HepG2 (cell line): ENCODE measurements around the gene BCAS3. TPM values are rescaled to one million over a fixed set of nuclear protein-coding genes. Genes with fewer than 3 reads are reported as not detected.

Experiments used
- FOXO1 ChIP-seq: sonication (generic); formaldehyde crosslinking; IDR thresholded peaks from 2 replicates; pipeline ENCODE4 v1.4.0; 2020; ENCODE audit warnings: missing genetic modification reagents
- RXRA ChIP-seq: sonication (generic); formaldehyde crosslinking; IDR thresholded peaks from 2 replicates; pipeline ENCODE4 v1.5.1; 2020; ENCODE audit warnings: missing genetic modification reagents
- SAP130 ChIP-seq: IDR thresholded peaks from 2 replicates; pipeline ENCODE4 v1.6.1; 2016; ENCODE audit warnings: low read depth
- SMARCC2 ChIP-seq: fragments of 450-650 bp; IDR thresholded peaks from 2 replicates; pipeline ENCODE4 v1.6.1; 2017; ENCODE audit warnings: antibody characterized with exemption, mild to moderate bottlenecking
- TAF15 ChIP-seq: fragments of 200-400 bp; formaldehyde crosslinking; IDR thresholded peaks from one replicate; pipeline ENCODE4 v1.6.1; 2018; ENCODE audit warnings: mild to moderate bottlenecking, low read depth, low read length; ENCODE audit not compliant: poor library complexity, severe bottlenecking
- TARDBP ChIP-seq: sonication (generic); formaldehyde crosslinking; IDR thresholded peaks from 2 replicates; pipeline ENCODE4 v1.8.0; 2022; ENCODE audit warnings: mild to moderate bottlenecking, missing genetic modification reagents
- WIZ ChIP-seq: sonication (generic); formaldehyde crosslinking; IDR thresholded peaks from 2 replicates; pipeline ENCODE4 v1.5.1; 2020; ENCODE audit warnings: mild to moderate bottlenecking, missing genetic modification reagents
- ZIK1 ChIP-seq: sonication (generic); formaldehyde crosslinking; IDR thresholded peaks from 2 replicates; pipeline ENCODE4 v1.5.0; 2020; ENCODE audit warnings: mild to moderate bottlenecking, low read depth, missing genetic modification reagents, borderline replicate concordance
- ZNF136 ChIP-seq: sonication (generic); formaldehyde crosslinking; IDR thresholded peaks from 2 replicates; pipeline ENCODE4 v1.8.1; 2022; ENCODE audit warnings: low read depth, mild to moderate bottlenecking, moderate library complexity, missing genetic modification reagents
- ZNF282 ChIP-seq: fragments of 450-650 bp; IDR thresholded peaks from 2 replicates; pipeline ENCODE4 v1.6.1; 2018; ENCODE audit not compliant: partially characterized antibody
- polyA plus RNA-seq, 8 experiments: library from polyadenylated mRNA; depleted of rRNA in 3 of 8; stranded (reverse) in 7 of 8; unstranded in 1 of 8; fragments of >200 nt; fragmentation: Illumina TruSeq in 4 of 8; extraction: Trizol in 4 of 8; gene quantifications; 2 replicates each; pipeline versions ENCODE4 v1.2.1 to v1.2.3, GENCODE V29; 2011 to 2016; ENCODE audit warnings: low read depth in 4 of 8, missing spikeins in 1 of 8, mixed read lengths in 1 of 8; ENCODE audit not compliant: insufficient read depth in 1 of 8
- total RNA-seq, 5 experiments: library from RNA; depleted of rRNA; stranded (reverse); fragments of >200 nt; fragmentation: Illumina TruSeq; extraction: Trizol; gene quantifications; 2 replicates each; pipeline ENCODE4 v1.2.3, GENCODE V29; 2016; ENCODE audit warnings: low read depth in 1 of 5
- TF ChIP-seq, protein P1 (sequence below): IDR thresholded peaks from 2 replicates; pipeline ENCODE4 v1.6.1; 2016; ENCODE audit warnings: low read depth, borderline replicate concordance
- TF ChIP-seq, protein P2 (sequence below): sonication (generic); formaldehyde crosslinking; IDR thresholded peaks from 2 replicates; pipeline ENCODE4 v1.5.1; 2020; ENCODE audit warnings: missing genetic modification reagents, mild to moderate bottlenecking, borderline replicate concordance
- TF ChIP-seq, protein P3 (sequence below): sonication (generic); formaldehyde crosslinking; IDR thresholded peaks from 2 replicates; pipeline ENCODE4 v1.4.0; 2020; ENCODE audit warnings: missing genetic modification reagents
- TF ChIP-seq, protein P4 (sequence below): sonication (generic); formaldehyde crosslinking; IDR thresholded peaks from 2 replicates; pipeline ENCODE4 v1.4.0; 2020; ENCODE audit warnings: mild to moderate bottlenecking, missing genetic modification reagents, borderline replicate concordance
- TF ChIP-seq, protein P5 (sequence below): sonication (generic); formaldehyde crosslinking; IDR thresholded peaks from 2 replicates; pipeline ENCODE4 v1.4.0; 2020; ENCODE audit warnings: missing genetic modification reagents
- TF ChIP-seq, protein P6 (sequence below): sonication (generic); formaldehyde crosslinking; IDR thresholded peaks from 2 replicates; pipeline ENCODE4 v1.4.0; 2020; ENCODE audit warnings: missing genetic modification reagents

BCAS3 gene
- total and polyA plus RNA-seq, 2 of the 13 experiments (the other 11 are each of a cell fraction or from before 2014, with no cell fraction given) = 10.7 to 11.2 TPM

DNA sequence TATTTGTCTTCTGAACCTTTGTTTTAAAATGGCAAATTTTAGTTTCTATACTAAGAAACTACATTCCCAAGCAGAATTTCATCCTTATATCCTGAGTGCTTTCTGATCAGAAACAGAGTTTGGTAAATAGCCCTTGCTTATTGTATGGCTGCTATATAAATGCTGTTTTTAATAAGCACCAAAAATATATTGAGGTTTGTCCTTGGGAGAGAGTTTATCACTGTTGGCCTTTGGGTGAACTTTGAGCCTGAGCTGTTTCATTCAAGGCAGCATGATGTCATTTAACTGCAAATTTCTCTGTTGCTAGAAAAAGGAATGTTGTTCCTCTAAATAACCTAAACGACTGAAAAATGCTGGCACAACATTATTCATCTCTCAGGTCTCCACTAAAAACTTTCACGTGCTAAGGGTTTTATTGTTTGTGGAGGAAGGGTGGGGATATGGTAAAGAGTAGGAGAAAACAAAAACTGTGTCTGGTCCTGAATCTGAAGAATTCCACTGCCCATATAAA is 387.7 kb downstream of the BCAS3 start (continued):
- TF ChIP-seq TARDBP (0 out of 2 replicates have a peak, but pooled peaks have one; percentile 33), SMARCC2 (no peak), SAP130 (CRISPR knock-in tag) (peak; percentile 56), RXRA (CRISPR knock-in tag) (no peak), ZNF136 (CRISPR knock-in tag) (no peak), FOXO1 (CRISPR knock-in tag) (0 out of 2 replicates have a peak, but pooled peaks have one; percentile 20), ZNF282 (no peak), TAF15 (no peak), WIZ (CRISPR knock-in tag) (no peak), ZIK1 (CRISPR knock-in tag) (no peak)
- TF ChIP-seq, protein P1, sequence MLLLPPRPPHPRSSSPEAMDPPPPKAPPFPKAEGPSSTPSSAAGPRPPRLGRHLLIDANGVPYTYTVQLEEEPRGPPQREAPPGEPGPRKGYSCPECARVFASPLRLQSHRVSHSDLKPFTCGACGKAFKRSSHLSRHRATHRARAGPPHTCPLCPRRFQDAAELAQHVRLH (CRISPR knock-in tag) = no peak
- TF ChIP-seq, protein P2, sequence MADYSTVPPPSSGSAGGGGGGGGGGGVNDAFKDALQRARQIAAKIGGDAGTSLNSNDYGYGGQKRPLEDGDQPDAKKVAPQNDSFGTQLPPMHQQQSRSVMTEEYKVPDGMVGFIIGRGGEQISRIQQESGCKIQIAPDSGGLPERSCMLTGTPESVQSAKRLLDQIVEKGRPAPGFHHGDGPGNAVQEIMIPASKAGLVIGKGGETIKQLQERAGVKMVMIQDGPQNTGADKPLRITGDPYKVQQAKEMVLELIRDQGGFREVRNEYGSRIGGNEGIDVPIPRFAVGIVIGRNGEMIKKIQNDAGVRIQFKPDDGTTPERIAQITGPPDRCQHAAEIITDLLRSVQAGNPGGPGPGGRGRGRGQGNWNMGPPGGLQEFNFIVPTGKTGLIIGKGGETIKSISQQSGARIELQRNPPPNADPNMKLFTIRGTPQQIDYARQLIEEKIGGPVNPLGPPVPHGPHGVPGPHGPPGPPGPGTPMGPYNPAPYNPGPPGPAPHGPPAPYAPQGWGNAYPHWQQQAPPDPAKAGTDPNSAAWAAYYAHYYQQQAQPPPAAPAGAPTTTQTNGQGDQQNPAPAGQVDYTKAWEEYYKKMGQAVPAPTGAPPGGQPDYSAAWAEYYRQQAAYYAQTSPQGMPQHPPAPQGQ (CRISPR knock-in tag) = no peak
- TF ChIP-seq, protein P3, sequence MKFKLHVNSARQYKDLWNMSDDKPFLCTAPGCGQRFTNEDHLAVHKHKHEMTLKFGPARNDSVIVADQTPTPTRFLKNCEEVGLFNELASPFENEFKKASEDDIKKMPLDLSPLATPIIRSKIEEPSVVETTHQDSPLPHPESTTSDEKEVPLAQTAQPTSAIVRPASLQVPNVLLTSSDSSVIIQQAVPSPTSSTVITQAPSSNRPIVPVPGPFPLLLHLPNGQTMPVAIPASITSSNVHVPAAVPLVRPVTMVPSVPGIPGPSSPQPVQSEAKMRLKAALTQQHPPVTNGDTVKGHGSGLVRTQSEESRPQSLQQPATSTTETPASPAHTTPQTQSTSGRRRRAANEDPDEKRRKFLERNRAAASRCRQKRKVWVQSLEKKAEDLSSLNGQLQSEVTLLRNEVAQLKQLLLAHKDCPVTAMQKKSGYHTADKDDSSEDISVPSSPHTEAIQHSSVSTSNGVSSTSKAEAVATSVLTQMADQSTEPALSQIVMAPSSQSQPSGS (CRISPR knock-in tag) = peak; percentile 94
- TF ChIP-seq, protein P4, sequence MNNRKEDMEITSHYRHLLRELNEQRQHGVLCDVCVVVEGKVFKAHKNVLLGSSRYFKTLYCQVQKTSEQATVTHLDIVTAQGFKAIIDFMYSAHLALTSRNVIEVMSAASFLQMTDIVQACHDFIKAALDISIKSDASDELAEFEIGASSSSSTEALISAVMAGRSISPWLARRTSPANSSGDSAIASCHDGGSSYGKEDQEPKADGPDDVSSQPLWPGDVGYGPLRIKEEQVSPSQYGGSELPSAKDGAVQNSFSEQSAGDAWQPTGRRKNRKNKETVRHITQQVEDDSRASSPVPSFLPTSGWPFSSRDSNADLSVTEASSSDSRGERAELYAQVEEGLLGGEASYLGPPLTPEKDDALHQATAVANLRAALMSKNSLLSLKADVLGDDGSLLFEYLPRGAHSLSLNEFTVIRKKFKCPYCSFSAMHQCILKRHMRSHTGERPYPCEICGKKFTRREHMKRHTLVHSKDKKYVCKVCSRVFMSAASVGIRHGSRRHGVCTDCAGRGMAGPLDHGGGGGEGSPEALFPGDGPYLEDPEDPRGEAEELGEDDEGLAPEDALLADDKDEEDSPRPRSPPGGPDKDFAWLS = no peak
- TF ChIP-seq, protein P5, sequence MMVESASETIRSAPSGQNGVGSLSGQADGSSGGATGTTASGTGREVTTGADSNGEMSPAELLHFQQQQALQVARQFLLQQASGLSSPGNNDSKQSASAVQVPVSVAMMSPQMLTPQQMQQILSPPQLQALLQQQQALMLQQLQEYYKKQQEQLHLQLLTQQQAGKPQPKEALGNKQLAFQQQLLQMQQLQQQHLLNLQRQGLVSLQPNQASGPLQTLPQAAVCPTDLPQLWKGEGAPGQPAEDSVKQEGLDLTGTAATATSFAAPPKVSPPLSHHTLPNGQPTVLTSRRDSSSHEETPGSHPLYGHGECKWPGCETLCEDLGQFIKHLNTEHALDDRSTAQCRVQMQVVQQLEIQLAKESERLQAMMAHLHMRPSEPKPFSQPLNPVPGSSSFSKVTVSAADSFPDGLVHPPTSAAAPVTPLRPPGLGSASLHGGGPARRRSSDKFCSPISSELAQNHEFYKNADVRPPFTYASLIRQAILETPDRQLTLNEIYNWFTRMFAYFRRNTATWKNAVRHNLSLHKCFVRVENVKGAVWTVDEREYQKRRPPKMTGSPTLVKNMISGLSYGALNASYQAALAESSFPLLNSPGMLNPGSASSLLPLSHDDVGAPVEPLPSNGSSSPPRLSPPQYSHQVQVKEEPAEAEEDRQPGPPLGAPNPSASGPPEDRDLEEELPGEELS = 0 out of 2 replicates have a peak, but pooled peaks have one; percentile 40
- TF ChIP-seq, protein P6, sequence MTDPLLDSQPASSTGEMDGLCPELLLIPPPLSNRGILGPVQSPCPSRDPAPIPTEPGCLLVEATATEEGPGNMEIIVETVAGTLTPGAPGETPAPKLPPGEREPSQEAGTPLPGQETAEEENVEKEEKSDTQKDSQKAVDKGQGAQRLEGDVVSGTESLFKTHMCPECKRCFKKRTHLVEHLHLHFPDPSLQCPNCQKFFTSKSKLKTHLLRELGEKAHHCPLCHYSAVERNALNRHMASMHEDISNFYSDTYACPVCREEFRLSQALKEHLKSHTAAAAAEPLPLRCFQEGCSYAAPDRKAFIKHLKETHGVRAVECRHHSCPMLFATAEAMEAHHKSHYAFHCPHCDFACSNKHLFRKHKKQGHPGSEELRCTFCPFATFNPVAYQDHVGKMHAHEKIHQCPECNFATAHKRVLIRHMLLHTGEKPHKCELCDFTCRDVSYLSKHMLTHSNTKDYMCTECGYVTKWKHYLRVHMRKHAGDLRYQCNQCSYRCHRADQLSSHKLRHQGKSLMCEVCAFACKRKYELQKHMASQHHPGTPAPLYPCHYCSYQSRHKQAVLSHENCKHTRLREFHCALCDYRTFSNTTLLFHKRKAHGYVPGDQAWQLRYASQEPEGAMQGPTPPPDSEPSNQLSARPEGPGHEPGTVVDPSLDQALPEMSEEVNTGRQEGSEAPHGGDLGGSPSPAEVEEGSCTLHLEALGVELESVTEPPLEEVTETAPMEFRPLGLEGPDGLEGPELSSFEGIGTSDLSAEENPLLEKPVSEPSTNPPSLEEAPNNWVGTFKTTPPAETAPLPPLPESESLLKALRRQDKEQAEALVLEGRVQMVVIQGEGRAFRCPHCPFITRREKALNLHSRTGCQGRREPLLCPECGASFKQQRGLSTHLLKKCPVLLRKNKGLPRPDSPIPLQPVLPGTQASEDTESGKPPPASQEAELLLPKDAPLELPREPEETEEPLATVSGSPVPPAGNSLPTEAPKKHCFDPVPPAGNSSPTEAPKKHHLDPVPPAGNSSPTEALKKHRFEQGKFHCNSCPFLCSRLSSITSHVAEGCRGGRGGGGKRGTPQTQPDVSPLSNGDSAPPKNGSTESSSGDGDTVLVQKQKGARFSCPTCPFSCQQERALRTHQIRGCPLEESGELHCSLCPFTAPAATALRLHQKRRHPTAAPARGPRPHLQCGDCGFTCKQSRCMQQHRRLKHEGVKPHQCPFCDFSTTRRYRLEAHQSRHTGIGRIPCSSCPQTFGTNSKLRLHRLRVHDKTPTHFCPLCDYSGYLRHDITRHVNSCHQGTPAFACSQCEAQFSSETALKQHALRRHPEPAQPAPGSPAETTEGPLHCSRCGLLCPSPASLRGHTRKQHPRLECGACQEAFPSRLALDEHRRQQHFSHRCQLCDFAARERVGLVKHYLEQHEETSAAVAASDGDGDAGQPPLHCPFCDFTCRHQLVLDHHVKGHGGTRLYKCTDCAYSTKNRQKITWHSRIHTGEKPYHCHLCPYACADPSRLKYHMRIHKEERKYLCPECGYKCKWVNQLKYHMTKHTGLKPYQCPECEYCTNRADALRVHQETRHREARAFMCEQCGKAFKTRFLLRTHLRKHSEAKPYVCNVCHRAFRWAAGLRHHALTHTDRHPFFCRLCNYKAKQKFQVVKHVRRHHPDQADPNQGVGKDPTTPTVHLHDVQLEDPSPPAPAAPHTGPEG (CRISPR knock-in tag) = no peak
